Large intestine (tissue), 3 donors: Measurements from ENCODE around the gene TPRG1L. TPM values are rescaled to one million over a fixed set of nuclear protein-coding genes. Genes with fewer than 3 reads are reported as not detected.

Experiments used
- DNase-seq, 2 donors: peaks; one replicate each; pipeline versions ENCODE4 v3.0.0 to v3.0.0-alpha.2; 2013
- H3K27ac ChIP-seq: one replicate; pipeline ENCODE4 v1.5.1; 2013; ENCODE audit warnings: low read length
- H3K27me3 ChIP-seq: 2 replicates; pipeline ENCODE4 v1.6.1; 2013; ENCODE audit warnings: low read length; ENCODE audit not compliant: control insufficient read depth, insufficient read depth
- H3K36me3 ChIP-seq: 2 replicates; pipeline ENCODE4 v1.6.1; 2013; ENCODE audit warnings: low read length; ENCODE audit not compliant: control insufficient read depth, insufficient read depth
- H3K4me1 ChIP-seq: one replicate; pipeline ENCODE4 v1.6.1; 2013; ENCODE audit warnings: low read length; ENCODE audit not compliant: control insufficient read depth, insufficient read depth
- H3K4me3 ChIP-seq: one replicate; pipeline ENCODE4 v1.5.1; 2013; ENCODE audit warnings: low read length
- H3K9me3 ChIP-seq: one replicate; pipeline ENCODE4 v1.6.1; 2013; ENCODE audit warnings: mild to moderate bottlenecking, low read depth, low read length, moderate library complexity; ENCODE audit not compliant: control insufficient read depth
- whole genome bisulfite sequencing: methylation state at CpG from one replicate; pipeline ENCODE4 v1.1.5; 2013; ENCODE audit warnings: low lambda C conversion rate; ENCODE audit not compliant: insufficient coverage; 5-methylcytosine and 5-hydroxymethylcytosine counted together
- polyA plus RNA-seq: library from polyadenylated mRNA; unstranded; fragments of 120-200 nt; gene quantifications from one replicate; pipeline ENCODE4 v1.2.1, GENCODE V29; 2013

Gene TPRG1L
- polyA plus RNA-seq, 1 donor, result 81.6 TPM

DNA sequence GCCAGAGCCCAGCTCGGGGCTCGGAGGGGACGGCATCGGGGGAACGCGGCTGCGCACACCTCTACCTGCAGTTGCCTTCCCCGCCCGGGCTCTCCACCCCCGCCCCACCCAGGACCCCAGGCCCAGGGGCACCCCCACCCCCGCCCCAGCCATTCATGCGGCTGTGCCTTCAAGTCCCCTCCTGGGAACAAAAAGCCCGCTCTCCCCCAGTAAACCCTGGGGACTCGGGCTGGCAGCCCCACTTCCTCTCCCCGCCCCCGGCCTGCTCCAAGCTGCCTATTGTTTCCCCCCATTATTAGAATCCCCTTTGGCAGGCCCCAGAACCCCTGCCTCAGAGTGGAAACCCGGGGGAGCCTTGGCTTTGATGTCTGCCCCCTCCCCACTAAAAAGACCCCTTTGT, 31.5 kb upstream of the TPRG1L start:
- no peaks in the 10 kb centered on the region for H3K27me3 ChIP-seq
- H3K36me3 ChIP-seq, result no peaks in the 10 kb centered on the region
- H3K27ac ChIP-seq, result no peak overlapping the region
- H3K4me1 ChIP-seq, result peaks cover 13% of the 10 kb centered on the region
- no peaks in the 10 kb centered on the region for H3K9me3 ChIP-seq
- no CpG with 5 or more reads among the region's 17 CpGs for WGBS
- no peak overlapping the region for H3K4me3 ChIP-seq
- no peak for DNase-seq

DNA sequence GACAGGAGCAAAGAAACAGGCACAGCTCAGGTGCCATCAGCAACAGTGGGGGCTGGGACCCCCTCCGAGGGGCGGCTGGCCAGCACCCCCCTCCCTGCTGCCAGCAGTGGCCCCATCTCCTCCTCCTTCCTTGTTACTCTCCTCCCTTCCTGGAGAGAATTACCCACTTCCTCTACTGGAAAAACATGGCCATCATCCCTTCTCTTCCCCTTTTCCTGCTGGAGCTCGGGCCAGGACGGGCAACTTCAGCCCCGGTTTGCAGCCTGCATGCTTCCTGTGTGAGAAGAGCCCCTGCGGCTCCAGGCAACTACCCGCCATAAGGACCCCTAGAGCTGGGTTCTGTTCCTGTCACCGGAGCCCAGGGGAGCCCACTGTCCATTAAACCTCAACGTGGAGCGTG, 31.1 kb upstream of the TPRG1L start:
- no peak overlapping the region for H3K4me3 ChIP-seq
- H3K4me1 ChIP-seq, result peaks cover 17% of the 10 kb centered on the region
- no peak for DNase-seq
- no peaks in the 10 kb centered on the region for H3K36me3 ChIP-seq
- no CpG with 5 or more reads among the region's 10 CpGs for WGBS
- no peaks in the 10 kb centered on the region for H3K27me3 ChIP-seq
- H3K9me3 ChIP-seq, result no peaks in the 10 kb centered on the region
- no peak overlapping the region for H3K27ac ChIP-seq

DNA sequence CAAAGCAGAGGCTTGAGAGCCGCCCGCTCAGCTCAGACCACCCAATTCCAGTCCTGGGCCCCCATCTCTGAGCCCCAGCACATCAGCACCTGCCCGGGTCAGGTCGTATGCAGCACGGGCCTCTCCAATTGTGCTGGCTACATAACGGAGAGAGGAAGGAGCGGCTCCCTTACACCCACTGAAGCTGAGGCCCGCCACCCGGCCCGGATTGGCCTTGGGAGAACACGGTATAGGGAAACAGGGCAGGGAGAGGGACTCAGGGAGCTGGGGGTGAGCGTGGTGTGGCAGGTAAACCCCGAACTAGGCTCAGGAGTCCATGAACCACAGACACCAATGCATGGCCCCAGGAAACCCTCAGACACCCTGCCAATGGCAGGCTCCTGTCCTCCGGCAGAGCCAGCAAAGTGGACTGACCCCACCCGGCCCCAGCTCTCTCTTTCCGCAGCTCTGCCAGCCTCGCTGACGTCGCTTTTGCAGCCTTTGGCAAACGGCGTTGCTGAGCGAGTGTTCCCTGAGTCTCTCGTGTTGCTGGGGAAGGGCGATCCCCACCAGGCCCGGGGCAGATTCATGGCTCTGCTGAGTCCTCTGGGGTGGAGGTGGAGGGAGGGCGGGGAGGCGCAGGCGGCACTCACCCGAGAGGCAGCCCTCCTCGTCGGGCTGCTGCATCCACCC, 30.0 kb upstream of the TPRG1L start:
- Histone ChIP-seq H3K27me3 (no peaks in the 10 kb centered on the region), H3K9me3 (no peaks in the 10 kb centered on the region), H3K4me1 (peaks cover 17% of the 10 kb centered on the region), H3K4me3 (no peak overlapping the region), H3K27ac (no peak overlapping the region), H3K36me3 (no peaks in the 10 kb centered on the region)
- DNase-seq, result no peak
- WGBS, result no CpG with 5 or more reads among the region's 31 CpGs

DNA sequence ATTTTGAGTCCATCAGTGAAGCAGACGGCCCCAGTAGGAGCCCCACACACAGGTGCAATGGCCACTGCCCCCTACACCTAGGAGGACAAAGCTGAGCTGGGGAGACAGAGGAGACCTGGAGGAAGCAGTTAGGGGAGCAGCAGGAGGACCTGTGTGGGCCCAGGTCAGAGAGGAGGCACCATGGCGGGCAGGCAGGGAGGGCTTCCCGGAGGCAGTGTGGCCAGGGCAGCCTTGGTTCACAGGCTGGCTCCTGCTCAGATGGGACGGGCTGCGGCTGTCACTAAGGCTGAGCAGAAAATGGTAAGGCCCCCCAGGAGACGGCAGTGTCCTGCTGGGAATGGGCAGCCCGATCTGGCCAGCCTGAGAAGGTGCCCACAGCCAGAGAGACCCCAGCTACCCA, 28.9 kb upstream of the TPRG1L start:
- H3K36me3 ChIP-seq, result no peaks in the 10 kb centered on the region
- H3K4me1 ChIP-seq, result peaks cover 9% of the 10 kb centered on the region
- no CpG with 5 or more reads among the region's 7 CpGs for WGBS
- H3K9me3 ChIP-seq, result no peaks in the 10 kb centered on the region
- no peak for DNase-seq
- H3K4me3 ChIP-seq, result no peak overlapping the region
- H3K27ac ChIP-seq, result no peak overlapping the region
- no peaks in the 10 kb centered on the region for H3K27me3 ChIP-seq

DNA sequence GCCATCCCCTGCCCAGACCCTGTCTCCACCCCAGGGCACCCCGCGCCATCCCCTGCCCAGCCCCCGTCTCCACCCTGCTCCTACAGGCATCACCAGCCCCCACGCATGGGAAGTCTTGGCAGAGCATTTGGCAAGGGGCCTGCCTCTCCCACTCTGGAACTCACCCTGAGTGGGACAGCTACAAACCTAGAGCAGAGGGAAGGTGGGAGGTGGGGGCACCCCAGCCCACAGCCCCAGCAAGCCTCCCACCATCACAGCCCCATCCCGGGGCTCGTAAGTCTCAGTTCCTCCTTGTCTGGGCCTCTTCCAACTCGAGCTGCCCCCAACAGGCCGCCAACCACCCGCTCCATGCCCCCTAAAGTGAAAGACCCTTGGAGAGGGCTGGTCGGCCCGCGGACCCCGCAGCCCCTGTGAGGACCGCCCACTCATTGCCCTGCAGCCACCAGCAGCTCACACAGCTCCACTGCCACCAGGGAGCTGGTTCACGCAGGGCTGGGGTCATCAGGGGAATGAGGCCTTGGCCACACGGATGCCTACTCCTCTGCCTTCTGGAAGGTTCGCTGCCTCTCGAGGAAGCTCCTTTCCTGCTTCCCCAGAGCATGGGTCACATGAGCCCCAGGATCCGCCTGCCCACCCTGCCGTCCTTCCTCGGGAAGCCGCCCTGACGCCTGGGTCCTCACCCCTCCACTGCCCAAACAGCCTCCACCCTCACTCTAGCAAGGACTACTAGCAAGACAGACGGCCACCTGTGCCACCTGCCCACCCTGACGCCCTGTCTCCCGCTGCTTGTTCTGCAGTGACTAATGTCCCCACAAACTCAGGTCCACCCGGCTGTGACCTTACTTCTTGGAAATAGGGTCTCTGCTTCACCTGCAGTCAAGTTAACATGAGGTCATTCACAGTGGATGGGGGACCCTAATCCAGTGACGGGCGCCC, 27.9 kb upstream of the TPRG1L start:
- Histone ChIP-seq H3K36me3 (no peaks in the 10 kb centered on the region), H3K4me1 (peaks cover 9% of the 10 kb centered on the region), H3K27ac (no peak overlapping the region), H3K9me3 (no peaks in the 10 kb centered on the region), H3K27me3 (no peaks in the 10 kb centered on the region), H3K4me3 (no peak overlapping the region)
- WGBS, result no CpG with 5 or more reads among the region's 29 CpGs
- DNase-seq, result no peak

DNA sequence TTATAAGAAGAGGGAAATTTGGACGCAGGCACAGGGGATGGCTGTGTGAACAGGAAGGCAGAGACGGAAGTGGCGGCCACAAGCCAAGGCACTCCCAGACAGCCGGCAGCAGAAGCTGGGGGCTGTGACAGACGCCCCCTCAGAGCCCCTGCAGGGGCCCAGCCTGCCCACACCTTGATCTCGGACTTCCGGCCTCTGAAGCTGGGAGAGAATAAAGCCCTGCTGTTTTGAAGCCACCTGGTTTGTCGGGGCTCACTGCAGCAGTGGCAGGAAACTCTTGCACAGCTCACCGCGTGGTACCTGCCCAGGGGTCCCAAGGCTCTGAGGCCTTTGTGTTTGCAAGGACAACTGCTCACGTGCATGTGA, 27.2 kb upstream of the TPRG1L start:
- no peaks in the 10 kb centered on the region for H3K9me3 ChIP-seq
- no peak overlapping the region for H3K27ac ChIP-seq
- H3K27me3 ChIP-seq, result no peaks in the 10 kb centered on the region
- no peak for DNase-seq
- H3K4me3 ChIP-seq, result no peak overlapping the region
- peaks cover 9% of the 10 kb centered on the region for H3K4me1 ChIP-seq
- H3K36me3 ChIP-seq, result no peaks in the 10 kb centered on the region
- no CpG with 5 or more reads among the region's 11 CpGs for WGBS

DNA sequence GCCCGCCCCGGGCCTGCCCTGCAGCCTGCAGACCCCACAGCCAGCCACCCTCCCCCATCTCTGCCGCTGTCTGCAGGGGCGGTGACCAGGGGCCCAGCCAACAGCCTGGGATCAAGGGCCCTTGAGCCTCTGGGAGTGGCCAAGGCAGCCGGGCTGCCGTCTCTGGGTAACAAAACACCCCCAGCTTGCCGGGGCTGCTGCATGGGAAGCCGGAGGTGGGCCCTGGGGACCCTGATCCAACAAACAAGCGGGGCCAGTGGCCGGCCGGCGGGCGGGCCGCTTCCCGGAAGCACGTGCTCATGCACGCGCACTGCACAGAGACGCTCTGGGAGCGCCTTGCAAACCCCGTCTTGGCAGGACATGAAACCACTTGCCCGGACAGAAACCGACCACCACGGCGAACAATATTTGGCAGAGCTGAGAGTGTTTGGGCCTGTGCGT, 26.7 kb upstream of the TPRG1L start:
- Histone ChIP-seq H3K4me3 (no peak overlapping the region), H3K36me3 (no peaks in the 10 kb centered on the region), H3K27me3 (no peaks in the 10 kb centered on the region), H3K9me3 (no peaks in the 10 kb centered on the region), H3K4me1 (peaks cover 9% of the 10 kb centered on the region), H3K27ac (no peak overlapping the region)
- peak; percentile 45 to 46 for DNase-seq
- WGBS, result no CpG with 5 or more reads among the region's 26 CpGs

DNA sequence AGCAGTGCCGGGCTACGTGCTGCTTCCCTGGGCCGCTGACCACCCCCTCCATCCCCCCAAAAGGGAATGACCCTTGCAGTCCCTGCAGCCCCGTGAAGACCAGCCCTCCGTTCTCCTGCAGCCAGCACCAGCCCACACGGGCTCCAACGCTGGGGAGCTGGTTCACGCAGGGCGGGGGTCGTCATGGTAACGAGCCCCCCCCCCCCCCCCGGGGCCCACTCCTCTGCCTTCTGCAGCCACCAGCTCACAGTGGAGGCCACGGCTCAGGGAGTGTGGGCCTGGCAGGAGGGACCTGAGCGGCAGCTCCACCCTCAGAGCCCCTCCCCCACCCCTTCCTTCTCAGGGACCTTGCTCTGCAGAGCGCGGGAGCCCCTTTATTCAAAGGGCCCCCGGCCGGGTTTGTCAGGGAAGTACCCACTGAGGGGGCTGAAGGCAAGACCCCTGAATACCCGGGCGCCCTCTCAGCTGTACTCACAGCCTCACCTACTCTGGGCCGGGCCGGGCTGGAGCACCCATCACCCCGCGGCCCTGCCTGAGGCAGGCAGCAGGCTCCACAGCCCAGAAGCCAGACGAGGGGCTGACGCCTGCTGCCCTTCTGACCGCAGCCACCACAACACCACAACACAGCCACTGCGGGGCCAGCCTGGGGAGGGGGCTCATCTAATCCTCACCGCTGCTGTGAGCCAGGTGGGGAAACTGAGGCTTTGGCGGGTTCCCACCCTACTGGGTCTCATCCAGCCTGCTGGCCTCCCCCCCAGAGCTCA, 26.1 kb upstream of the TPRG1L start:
- H3K27me3 ChIP-seq, result no peaks in the 10 kb centered on the region
- no peaks in the 10 kb centered on the region for H3K9me3 ChIP-seq
- WGBS, result no CpG with 5 or more reads among the region's 30 CpGs
- DNase-seq, result no peak
- H3K27ac ChIP-seq, result no peak overlapping the region
- H3K36me3 ChIP-seq, result no peaks in the 10 kb centered on the region
- peaks cover 9% of the 10 kb centered on the region for H3K4me1 ChIP-seq
- no peak overlapping the region for H3K4me3 ChIP-seq

DNA sequence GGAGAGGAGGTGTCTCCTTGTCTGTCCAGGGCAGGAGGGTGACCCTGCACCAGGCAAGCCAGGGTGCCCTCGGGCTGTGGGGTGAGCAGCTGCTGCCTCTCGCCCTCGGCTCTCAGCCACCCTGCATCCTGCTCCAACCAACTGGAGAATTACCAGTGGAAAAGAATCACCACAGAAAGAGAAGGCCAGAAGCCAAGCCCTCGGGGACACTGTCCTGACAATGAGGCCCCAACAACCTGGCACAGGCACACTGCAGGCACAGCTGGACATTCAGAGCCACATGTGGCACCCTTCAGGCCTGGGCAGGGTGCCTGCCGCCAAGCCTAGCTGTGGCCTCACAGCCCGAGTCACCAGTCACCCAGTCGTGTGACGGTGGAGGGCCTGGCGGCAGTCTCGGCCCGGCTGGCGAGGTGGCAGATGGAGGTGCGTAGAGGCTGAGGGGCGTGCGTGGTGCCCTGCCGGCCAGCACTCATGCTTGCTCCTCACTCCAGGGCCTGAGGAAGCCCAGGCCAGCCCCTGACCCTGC, 25.5 kb upstream of the TPRG1L start:
- no peaks in the 10 kb centered on the region for H3K27me3 ChIP-seq
- H3K4me3 ChIP-seq, result no peak overlapping the region
- H3K27ac ChIP-seq, result no peak overlapping the region
- H3K9me3 ChIP-seq, result no peaks in the 10 kb centered on the region
- no CpG with 5 or more reads among the region's 16 CpGs for WGBS
- DNase-seq, result no peak
- H3K4me1 ChIP-seq, result peaks cover 9% of the 10 kb centered on the region
- no peaks in the 10 kb centered on the region for H3K36me3 ChIP-seq

DNA sequence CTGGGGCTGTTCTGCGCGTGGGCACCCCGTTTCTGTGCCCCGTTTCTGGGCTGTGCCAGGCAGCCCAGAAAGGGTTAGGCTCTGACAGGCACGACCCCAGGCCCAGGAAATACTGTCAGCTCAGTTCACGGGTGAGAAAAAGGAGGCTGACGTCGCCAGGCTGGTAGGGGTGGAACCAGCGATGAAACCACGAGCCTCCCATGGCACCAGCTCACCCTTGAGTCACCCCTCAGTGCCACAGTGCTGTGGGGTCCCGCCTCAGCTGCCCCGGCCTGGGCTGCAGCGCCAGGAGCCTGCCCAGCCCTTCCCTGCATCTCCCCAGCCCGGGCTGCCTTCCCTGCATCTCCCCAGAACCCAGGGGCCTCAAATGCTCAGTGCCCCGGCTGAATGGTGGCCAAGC, 25.0 kb upstream of the TPRG1L start:
- H3K27ac ChIP-seq, result no peak overlapping the region
- H3K36me3 ChIP-seq, result no peaks in the 10 kb centered on the region
- H3K27me3 ChIP-seq, result no peaks in the 10 kb centered on the region
- WGBS, result no CpG with 5 or more reads among the region's 15 CpGs
- no peak overlapping the region for H3K4me3 ChIP-seq
- H3K4me1 ChIP-seq, result peaks cover 9% of the 10 kb centered on the region
- no peaks in the 10 kb centered on the region for H3K9me3 ChIP-seq
- no peak for DNase-seq
